ENCODE results near the gene RFX2.
"Not testable (repeated sequence)": the region's sequence is repeated elsewhere in the genome, so short reads cannot be mapped to it uniquely, and the experiment has no call there.

Gene RFX2

DNA sequence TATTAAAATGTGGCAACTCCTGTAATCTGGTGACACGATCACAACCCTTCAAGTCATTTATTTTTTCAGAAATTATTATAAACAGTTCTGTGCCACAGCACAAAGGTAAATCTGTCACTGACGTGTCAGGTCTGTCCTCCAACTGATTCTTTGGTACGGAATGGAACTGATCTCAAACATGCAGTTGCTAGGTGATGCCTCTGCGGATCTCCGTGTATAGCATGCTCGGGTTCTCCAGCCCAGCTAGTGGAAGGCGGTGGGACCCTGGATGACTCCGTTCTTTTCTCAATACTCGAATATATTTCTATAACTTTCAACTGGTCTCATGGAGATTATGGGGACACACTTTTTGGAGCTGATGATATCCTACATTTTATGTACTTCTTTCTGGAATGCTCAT, 143.4 kb downstream of the RFX2 start:
- no peak for DNase-seq

DNA sequence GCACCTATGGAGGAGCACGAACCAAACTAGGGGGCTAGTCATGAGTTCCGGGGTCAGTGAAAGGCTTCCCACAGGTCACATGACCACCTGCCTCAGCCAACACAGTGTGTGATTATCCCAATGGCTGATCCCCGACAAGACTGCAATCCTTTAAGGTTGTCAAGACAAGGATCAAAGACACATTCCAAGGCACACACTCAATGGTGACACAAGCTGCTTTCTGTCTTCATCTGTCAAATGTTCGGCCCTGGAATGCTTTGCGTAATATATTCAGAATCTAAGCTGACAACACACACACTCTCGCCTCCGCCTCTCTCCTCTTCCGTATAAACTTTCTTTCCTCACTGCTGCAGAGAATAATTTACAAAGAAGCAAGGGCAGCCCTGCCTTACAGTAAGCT, 144.1 kb downstream of the RFX2 start:
- DNase-seq, result no peak

DNA sequence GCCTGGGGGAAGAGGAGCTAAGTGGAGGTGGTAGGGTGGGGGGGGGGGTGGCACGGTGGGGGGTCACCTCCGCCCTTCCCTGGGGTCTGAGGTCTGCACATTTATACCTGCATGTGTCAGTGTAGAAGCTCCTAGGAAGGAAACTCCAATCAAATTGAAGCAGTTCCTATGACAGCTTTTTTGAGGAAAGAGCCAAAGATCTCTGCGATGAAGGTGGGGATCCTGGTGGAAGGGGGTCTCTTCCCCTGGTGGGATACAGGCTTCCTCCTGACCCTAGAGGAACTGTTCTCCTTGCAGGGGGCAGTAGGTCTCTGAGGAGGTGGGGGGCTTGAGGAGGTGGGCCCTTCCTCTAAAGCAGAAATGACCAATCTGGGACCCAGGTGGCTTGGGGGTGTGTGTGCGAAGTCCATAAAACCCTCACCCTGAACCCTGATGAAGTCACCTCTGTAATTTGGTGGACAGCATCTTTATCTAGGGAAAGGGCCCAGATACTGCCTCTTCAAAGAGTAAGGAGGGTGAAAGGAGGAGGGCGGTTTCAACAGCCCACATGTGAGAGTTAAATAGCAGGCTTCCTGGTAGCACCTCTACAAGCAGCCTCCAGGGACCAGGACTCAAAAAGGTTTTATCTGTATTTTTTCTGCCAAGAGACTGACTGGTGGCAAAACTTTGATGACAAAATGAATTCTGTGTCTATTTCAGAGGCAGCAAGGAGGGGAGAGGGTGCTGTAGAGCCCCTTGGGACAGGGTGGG, 145.3 kb downstream of the RFX2 start:
- DNase-seq, result no peak

DNA sequence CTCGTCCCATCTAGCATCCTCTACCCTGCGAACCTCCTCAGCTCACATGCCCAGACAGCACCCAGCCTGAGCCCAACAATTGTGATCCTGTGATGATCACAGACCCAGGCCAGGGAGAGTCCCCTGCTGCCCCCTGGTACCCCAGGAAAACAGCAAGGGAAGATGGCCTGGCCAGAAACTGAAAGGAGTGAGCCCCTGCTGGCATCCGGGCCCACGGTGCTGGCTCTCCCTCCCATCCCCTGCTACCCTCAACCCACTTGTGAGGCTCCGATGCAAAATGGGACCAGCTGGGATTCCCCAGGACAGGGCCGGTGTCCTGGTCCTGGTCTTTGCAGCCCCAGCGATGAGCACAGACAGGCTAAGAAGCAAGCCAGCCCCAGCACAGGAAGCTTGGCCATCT, 146.4 kb downstream of the RFX2 start:
- no peak for DNase-seq

DNA sequence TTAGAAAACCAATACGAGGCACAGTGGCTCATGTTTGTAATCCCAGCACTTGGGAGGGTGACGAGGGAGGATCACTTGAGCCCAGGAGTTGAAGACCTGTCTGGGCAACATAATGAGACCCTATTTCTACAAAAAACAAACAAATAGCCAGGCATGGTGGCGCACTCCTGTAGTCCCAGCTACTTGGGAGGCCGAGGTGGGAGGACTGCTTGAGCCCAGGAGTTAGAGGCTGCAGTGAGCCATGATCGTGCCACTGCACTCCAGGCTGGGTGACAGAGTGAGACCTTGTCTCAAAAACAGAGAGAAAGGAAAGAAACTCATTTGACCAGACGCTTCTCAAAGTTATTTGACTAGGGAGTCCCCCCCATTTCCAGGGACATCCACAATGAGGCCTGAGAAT, 147.0 kb downstream of the RFX2 start:
- DNase-seq, result not testable (repeated sequence)

DNA sequence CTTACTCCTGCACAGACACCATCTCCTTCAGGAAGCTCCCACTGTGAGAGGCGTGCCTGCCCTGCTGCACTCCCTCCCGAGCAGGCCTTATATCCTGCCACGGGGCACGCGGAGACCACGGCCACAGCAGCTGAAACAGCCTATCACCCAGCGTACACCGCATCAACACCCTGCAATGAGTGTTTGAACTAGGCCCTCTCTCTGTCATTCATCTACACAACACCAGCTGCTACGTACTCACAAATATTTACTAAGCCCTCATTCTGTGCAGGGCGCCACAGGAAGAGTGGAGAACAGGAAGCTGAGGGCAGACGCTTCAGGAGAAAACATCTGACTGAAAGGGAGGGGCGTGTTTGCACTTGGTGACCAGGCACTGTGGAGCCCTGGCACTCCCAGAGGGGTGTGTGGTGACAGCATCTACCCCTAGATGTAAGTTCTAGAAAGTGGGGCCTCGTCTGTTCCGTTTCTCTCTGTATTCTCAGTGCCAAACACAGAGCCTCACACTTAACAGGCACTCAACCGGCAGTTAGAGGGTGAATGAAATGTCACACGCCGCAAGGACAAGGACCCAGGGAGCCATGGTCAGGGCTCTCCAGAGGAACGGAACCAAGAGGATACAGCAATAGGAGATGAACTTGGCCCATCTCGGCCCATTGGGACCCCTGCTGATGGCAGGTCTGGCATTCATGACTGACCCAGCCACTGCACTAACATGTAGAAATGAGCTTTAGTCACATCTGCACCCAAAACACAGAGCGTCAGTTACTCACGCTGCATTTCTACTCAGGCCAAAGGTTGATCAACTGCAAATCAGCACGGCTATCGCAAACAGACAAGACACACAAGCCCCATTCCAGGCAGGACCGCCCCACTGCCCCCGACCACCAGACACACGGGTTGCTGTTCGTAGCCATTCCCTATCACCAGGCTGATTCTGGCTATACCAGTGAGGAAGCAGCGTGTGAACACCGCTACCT, 148.0 kb downstream of the RFX2 start:
- DNase-seq, result peak; percentile 80

DNA sequence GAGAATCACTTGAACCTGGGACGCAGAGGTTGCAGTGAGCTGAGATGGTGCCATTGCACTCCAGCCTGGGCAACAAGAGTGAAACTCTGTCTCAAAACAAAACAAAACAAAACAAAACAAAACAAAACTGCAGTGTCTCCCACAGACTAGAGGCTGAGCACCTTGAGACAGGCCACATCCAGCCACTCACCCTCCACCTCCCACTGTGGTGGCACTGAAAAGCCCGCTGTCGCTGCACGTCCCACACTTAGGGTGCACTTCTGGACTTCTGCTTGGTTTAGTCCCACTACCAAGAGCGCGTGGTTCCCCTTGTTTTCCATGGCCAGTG, 148.7 kb downstream of the RFX2 start:
- not testable (repeated sequence) for DNase-seq

DNA sequence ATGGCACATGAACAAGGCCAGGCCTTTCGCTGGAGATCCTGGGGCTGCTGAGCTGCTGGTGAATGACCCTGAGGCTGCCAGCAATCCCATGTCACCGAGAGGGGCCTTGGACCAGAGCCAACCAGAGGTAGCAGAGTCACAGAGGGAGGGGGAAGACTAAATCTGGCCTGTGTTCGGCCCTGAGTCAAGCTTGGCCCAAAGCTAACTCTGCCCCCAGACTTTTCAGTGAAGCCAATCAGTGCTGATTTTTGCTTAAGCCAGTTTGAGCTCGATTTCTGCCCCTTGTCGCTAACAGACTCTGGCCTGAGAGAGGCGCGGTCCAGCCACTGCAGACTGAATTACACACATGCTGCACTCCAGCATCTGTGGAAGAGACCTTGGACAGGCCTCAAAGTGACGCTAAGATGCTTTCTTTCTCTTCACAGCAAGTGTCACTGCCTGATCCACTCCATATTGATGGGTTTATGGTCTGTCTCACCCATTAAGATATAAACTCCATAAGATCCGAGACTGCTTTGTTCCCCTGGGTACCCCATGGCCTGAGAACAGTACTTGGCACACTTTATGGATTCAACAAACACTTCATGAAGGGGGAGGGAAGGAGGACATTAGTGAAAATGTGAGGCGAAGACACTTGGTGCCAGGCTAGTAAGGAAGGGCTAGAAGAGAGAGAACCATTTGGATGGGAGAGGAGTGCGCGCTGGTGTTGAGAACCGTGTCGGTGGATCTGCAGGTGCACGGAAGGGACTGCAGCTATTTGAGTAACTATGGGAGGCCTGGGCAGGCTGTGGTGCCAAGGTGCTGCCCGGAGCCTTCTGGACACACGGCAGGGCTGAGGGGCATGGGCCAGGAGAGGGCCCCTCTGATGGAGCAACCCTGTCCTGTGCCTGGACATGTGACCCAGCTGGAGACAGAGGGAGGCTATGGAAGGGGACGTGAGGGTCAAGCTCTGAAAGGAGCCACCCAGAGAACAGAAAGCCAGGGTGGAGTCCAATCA, 150.0 kb downstream of the RFX2 start:
- peak; percentile 93 for DNase-seq

DNA sequence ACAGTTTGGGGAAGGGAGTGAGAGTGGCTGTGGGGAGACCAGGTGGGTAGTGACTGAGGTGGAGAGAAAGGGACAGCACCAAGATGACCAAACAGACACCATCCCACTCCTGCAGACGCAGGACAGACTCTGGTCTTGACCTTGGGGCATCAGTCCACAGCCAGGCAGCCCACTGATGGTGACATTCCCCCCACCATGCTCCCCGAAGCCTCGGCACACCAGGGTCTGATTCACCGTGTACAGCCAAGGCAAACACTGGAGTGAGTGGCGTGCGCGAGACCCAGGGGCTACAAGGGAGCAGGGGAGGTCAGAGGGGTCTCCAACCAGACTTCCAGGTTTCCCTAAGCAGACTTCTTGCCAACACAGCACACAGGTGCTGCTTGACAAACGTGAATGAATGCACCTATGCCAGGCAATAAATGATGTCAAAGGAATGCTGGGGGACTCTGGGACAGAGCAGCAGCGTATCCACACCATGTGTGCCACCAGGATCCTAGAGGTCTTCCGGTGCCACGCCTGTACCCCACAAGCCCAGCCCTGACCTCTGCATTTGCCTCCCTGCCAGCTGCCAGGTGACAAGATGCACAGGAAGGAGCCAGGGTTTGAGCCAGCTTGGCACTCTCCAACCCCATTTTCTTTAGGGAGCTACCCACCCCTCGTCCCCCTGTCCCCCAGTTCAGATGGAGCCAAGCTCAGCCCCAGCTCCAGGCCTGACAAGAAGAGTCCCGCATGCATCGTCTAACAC, 150.9 kb downstream of the RFX2 start:
- DNase-seq, result no peak

DNA sequence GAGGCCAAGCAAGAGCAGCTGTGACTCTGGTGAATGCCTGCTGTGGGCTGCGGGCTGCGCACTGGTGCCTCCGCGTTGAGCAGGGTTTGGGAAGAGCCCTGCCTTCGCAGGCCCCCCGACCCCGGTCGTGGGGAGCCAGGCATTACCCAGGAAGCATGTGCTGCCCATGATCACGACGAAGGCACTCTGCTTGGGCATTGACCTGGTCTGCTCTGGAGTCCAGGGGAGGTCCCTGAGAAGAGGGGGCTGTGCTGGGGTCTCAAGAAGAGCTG, 151.5 kb downstream of the RFX2 start:
- no peak for DNase-seq

DNA sequence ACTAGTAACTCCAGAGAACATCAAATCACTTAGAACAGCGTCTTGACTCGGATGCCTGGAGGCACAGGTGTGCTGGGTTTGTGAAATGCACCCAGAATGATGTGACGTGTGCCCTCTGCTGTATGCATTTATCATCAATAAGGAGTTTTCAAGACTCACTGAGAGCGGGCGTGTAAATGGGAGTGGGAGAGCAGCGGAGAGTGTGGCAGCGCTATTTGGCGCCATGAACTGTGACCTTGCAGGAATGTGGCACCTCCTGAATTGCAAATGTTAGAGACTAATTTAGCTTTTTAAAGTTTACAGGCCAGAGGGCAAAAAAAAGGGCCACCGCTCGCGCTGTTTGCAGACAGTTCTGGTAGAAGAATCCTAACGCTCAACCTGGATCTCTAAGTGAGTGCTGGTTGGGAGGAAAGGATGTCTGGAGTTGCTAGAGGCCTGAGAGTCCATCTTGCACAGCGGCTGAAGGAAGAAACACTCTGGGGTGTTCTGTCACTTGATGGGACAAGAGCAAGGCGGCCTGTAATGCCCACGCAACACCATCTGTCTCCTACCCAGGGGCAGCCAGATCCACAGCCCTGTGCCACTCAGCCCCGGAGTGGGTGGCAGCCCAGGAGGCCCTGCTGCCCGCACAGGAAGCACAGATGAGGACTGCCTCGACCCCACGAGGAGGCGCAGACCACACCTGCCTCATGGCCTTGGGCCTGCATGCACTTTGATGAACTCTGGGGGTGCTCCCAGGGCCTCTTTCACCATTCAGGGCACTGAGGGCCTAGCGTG, 152.0 kb downstream of the RFX2 start:
- no peak for DNase-seq

DNA sequence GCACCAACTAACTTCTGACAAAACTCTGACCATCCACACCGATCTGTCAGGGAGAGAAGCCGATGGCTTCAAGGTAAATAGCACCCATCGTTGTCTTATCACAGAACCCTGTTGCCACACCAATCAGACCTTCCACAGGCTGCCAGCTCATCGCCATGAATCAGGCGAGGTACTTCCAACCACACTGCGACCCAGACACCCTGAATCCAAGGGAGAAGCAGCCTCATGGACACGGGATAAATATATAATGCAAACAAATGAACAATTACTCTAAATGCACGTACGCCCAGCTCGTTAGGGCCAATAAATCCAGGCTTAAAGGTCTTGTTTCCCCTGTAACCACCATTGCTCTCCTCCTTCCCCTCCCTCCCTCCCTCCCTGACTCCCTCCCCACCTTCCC, 153.1 kb downstream of the RFX2 start:
- no peak for DNase-seq

DNA sequence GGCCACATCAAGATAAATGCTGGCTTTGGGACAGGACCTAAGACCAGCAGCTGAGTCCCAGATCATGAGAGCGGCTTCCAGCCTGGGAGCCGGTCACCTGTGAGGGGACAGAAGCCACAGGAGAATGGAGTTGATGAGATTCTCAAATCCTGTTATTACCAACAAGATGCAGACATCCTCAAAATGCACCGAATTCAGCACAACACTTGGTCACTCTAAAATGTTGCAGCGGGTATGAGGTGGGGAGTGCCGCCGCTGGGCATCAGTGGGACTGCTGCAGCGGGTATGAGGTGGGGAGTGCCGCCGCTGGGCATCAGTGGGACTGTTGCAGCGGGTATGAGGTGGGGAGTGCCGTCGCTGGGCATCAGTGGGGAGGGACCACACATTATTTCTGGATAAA, 153.6 kb downstream of the RFX2 start:
- no peak for DNase-seq

DNA sequence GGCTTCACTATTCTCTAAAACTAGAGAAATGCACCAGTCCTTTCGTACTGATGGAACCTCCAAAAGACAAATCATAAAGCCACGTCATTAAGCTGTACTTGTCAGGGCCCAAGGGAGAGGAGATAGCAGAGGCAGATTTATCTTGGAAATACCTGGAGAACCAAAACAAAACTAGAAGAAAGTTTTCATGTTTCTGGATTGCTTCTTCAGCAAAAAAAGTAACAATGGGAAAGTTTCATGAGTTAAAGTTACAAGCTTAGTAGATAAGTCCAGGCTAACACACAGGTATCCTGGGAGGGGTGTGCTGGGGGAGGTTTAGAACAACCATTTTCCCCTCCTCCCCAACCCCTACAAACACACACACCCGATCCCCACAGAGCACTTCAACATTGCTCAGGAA, 154.0 kb downstream of the RFX2 start:
- no peak for DNase-seq

DNA sequence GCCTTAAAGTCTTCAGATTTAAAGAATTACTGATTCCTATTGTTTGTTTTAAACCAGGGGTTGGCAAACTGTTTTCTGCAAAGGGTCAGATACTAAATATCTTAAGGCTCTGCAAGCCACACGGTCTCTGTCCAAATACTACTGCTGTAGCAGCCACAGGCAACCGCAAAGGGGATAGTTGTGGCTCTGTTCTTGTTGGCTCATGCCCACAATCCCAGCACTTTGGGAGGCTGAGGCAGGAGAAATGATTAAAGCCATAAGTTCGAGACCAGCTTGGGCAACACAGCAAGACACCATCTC, 154.7 kb downstream of the RFX2 start:
- DNase-seq, result no peak

DNA sequence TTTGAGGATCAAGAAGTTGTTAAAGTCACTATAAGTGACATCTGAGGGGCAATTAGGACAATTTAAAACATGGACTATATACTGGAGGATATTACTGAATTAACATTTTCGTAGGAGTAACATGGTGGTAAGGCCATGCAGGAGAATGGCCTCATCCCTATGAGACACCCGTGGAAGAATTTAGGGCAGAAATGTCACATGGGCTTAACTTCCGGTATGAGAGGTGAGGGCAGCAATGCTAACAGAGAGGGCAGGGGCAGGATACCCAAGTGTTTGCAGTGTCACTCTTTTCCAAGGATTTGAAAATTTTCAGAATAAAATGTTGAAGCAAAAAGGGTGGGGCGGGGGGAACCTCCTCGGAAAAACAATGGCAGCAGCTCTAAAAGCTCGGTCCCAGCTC, 156.0 kb downstream of the RFX2 start:
- DNase-seq, result no peak

DNA sequence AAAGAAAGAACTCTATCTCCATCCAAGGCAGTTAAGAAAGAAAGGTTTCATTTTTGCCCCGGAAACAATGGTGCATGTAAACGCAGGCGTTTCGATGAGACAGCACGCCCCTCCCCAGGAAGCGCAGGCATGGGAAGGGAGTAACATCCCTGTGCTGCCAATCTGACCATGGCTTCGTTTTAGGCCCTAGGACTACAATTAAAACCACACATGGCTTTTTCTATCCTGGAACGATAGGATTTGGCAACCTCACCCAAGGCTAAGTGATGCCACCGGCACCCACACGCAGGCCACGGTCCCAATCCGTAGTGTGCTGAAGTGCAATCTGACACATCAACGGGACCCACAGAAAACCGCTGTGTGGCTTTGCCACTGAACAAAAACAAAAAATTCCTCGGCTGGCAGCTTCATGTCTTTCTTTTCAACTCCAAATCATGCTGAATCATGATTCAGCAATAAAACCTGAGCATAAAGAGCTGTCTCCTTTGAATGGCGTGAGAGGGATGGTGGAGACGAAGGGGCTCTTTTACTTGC, 156.6 kb downstream of the RFX2 start:
- no peak for DNase-seq

DNA sequence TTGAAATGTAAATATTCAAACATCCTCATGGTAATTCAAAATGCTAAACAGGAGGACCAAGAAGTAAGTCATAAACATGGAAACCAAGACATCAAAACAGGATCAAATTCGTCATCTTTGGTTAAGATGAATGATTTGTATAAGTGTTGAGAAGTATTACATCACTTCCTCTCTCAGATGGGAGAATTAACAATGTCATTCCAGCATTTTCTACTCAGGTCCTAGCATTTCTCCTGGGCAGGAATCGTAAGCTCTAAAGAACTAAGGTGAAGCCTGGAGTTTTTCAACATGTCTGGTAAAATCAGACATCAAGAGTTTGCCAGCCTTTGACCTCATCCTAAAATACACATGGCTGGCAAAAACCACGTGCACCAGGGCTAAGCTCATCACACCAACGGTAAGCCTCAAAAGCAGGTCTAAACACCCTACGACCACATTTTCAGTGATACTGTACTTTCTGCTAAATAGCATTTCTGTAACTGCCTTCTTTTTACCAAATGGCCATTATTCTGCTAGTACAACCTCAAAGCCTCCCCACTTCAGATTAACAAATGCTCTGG, 157.2 kb downstream of the RFX2 start:
- DNase-seq, result no peak

DNA sequence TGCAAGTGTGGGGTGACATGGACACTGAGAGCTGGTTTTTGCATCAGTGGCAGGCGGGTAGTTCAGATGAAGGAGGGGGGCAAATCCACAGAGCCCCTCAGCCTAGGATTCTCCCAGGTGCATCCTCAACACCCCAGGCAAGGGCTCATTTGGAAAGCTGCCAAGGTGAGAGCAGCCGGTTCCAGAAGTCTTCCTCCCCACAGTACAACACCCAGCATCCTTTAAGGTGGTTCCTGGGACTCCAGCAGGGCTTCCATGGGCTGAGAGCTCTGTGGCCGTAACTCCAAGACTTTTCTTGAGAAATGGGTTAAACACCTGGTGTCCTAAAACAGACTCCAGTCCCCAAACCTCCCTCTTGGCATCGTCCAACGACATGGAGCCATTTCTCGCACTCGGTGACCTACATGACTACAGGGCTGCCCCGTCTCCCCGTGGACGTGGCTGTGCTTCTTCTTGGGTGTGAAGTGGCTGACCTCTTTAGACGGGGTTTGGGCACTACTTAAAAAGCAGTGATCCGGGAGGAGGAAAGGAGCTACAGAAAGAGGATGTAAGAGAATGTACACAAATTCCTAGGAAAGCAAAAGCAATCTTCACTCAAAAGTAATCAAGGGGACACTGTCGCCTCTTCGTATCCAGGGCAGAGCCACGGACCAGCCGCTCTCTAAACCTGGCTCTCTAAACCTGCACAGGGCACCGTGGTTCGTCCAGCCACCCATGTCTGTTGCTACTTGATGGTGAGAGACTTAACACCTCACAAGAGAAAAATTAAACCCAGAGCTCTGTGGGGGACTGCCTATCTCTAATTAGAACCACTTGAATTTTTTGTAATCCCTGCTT, 157.9 kb downstream of the RFX2 start:
- DNase-seq, result no peak

DNA sequence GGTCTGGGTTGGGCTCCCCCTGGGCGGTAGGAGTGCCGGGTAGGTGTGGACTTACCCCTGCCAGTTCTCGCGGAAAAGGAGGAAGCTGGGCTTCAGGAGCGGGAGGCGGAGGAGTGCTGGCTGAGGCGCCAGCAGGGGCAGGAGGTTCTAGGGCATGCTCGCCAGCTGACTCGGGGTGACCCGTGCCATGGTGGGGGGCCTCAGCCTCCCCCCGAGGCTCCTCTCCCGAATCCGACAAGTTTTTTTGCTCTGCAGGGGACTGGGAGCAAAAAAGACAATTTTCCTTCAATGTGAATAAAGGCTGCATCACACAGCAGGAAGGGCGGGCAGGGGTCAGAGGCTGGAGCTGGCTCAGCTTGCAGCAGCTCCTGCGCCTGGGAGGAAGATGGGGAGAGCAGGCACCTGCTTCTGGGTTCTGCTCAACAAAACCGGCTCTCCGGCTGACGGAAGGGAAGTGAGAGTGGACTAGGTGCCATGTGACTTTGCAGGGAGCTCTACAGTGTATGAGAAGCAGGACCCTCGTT, 158.9 kb downstream of the RFX2 start:
- DNase-seq, result no peak

Data from DMS79 (cell line).